BJ (cell line): ENCODE measurements around the gene DPYSL3. TPM values are rescaled to one million over a fixed set of nuclear protein-coding genes. Genes with fewer than 3 reads are reported as not detected.

ENCODE experiments used
- CTCF ChIA-PET: fragments of 350-600 bp; formaldehyde crosslinking; extraction: SDS; loops from one replicate; lab custom pipeline; 2021; ENCODE audit warnings: antibody characterized with exemption, inconsistent platforms; lab: Yijun Ruan, JAX
- POLR2A ChIA-PET: fragments of 300-600 bp; sonication (Branson Sonifier 250); formaldehyde crosslinking; extraction: SDS; loops from one replicate; lab custom pipeline; 2021; ENCODE audit warnings: antibody characterized with exemption; lab: Charles Lee
- DNase-seq: peaks from one replicate; pipeline ENCODE4 v3.0.0-alpha.2; 2011; ENCODE audit warnings: low read depth
- H3K27me3 ChIP-seq: 2 replicates; pipeline ENCODE4 v1.6.0; 2011; ENCODE audit warnings: low read length; ENCODE audit not compliant: control insufficient read depth, insufficient read depth
- H3K36me3 ChIP-seq: 2 replicates; pipeline ENCODE4 v1.5.1; 2011; ENCODE audit warnings: low read length; ENCODE audit not compliant: control insufficient read depth, insufficient read depth
- H3K4me3 ChIP-seq: 2 replicates; pipeline ENCODE4 v1.5.1; 2011; ENCODE audit warnings: low read depth, mild to moderate bottlenecking, control low read depth, low read length
- CTCF ChIP-seq: IDR thresholded peaks from 2 replicates; pipeline ENCODE4 v1.5.1; 2011; ENCODE audit warnings: low read depth, mild to moderate bottlenecking, control low read depth, inconsistent platforms, low read length, moderate library complexity; ENCODE audit not compliant: insufficient read depth
- polyA plus RNA-seq: library from polyadenylated mRNA; depleted of rRNA; stranded (reverse); fragments of >200 nt; gene quantifications from 2 replicates; pipeline ENCODE4 v1.2.3, GENCODE V29; 2011

Gene DPYSL3
- polyA plus RNA-seq, 1 experiment = 49.6 TPM

- POLR2A ChIA-PET = no interaction called here
Measured at GRCh38 chr5:147412561-147412960, 97.3 kb downstream of the DPYSL3 start.

GRCh38 chr5:147411359-147412319 is 98.2 kb downstream of the DPYSL3 start:
- Histone ChIP-seq H3K36me3 (peaks cover 1% of the 10 kb centered on the region; the same call in 1 of the 2 replicates), H3K27me3 (no peaks in the 10 kb centered on the region), H3K4me3 (no peak overlapping the region)
- CTCF ChIA-PET = interaction anchor here (1.2 to 1.8 kb wide), 3 partner anchors 25 to 165 kb away, joined by 3 to 4 read pairs (median 3); no protein-coding TSS in a partner anchor
- POLR2A ChIA-PET = no interaction called here
- TF ChIP-seq CTCF = no peak
- no peak for DNase-seq

More at GRCh38 chr5:147412561-147412960, 97.3 kb downstream of the DPYSL3 start:
- peaks cover 1% of the 10 kb centered on the region; the same call in 1 of the 2 replicates for H3K36me3 ChIP-seq
- DNase-seq = no peak
- no peak overlapping the region for H3K4me3 ChIP-seq
- no peak for TF ChIP-seq CTCF
- no peaks in the 10 kb centered on the region for H3K27me3 ChIP-seq
- CTCF ChIA-PET = interaction anchor here (0.6 to 1.8 kb wide), 3 partner anchors 13 to 164 kb away, joined by 3 to 5 read pairs (median 4); no protein-coding TSS in a partner anchor

GRCh38 chr5:147410496-147411358 is 99.1 kb downstream of the DPYSL3 start:
- ChIA-PET CTCF (interaction anchor here (0.7 to 1.3 kb wide), 5 partner anchors 9 to 186 kb away, joined by 3 to 4 read pairs (median 3); no protein-coding TSS in a partner anchor), POLR2A (no interaction called here)
- Histone ChIP-seq H3K4me3 (no peak overlapping the region), H3K36me3 (peaks cover 1% of the 10 kb centered on the region; the same call in 1 of the 2 replicates), H3K27me3 (no peaks in the 10 kb centered on the region)
- no peak for DNase-seq
- no peak for TF ChIP-seq CTCF

GRCh38 chr5:147408980-147409379 is 100.9 kb downstream of the DPYSL3 start:
- no peak for DNase-seq
- CTCF ChIA-PET = no interaction called here
- no peak overlapping the region for H3K4me3 ChIP-seq
- no peaks in the 10 kb centered on the region for H3K27me3 ChIP-seq
- POLR2A ChIA-PET = no interaction called here
- H3K36me3 ChIP-seq = peaks cover 1% of the 10 kb centered on the region; the same call in 1 of the 2 replicates
- no peak for TF ChIP-seq CTCF
